Measurements from ENCODE around the gene HDAC4. TPM values are rescaled to one million over a fixed set of nuclear protein-coding genes. Genes with fewer than 3 reads are reported as not detected.

HDAC4 gene
- total RNA-seq, 1 experiment from 2014 or later, result 40.1 TPM

- TF ChIP-seq CTCF (IDR thresholded peaks at IDR 0.05) (no peak), REST (IDR thresholded peaks at IDR 0.05; ENCODE audit: insufficient read depth in 1 of 2, low read depth in 2 of 2, low read length in 1 of 2) (no peak), SIN3A (IDR thresholded peaks at IDR 0.05; ENCODE audit: borderline replicate concordance, insufficient read depth, low read depth, low read length) (no peak), TCF7L2 (IDR thresholded peaks at IDR 0.05; ENCODE audit: low read depth, low read length) (no peak)
- no TSS peak for BruUV-seq (replicated peaks)
- H3K4me1 ChIP-seq (ENCODE audit: control insufficient read depth, insufficient read depth, low read length), result peaks cover 4% of the 10 kb centered on the region; the same call in 1 of the 2 replicates
- ChIA-PET POLR2A (interaction anchor here (0.7 kb wide), 1 partner anchor 11 kb away, joined by 4 read pairs; no protein-coding TSS in a partner anchor), CTCF (no interaction called here)
- H3K27me3 ChIP-seq (ENCODE audit: control insufficient read depth, insufficient read depth, low read length), result no peaks in the 10 kb centered on the region
- in situ Hi-C loops (cut with HindIII; ENCODE audit: low pct_unique_long_range_greater_than_20kb, low sequenced_read_pairs) (no loop called here), intact Hi-C loops (cut with micrococcal nuclease; ENCODE audit: unreplicated experiment) (no loop called here)
- H3K4me3 ChIP-seq (ENCODE audit: low read depth in 2 of 2, low read length in 2 of 2), result no peak overlapping the region
- ATAC-seq (no peak), DNase-seq (ENCODE audit: low read depth, low spot score) (no peak)
- H3K9me3 ChIP-seq (ENCODE audit: control insufficient read depth, insufficient read depth, low read depth, low read length), result peaks cover 11% of the 10 kb centered on the region; the same call in 1 of the 2 replicates
- no peak overlapping the region for H3K27ac ChIP-seq (ENCODE audit: low read length)
- no peaks in the 10 kb centered on the region for H3K36me3 ChIP-seq (ENCODE audit: control insufficient read depth, insufficient read depth, low read length)
Measured at GRCh38 chr2:239354132-239354790, 46.6 kb downstream of the HDAC4 start.

GRCh38 chr2:239353692-239354091 is 47.1 kb downstream of the HDAC4 start:
- POLR2A ChIA-PET, result no interaction called here
- DNase-seq (ENCODE audit: low read depth, low spot score) (no peak), ATAC-seq (no peak)
- in situ Hi-C loops (cut with HindIII; ENCODE audit: low pct_unique_long_range_greater_than_20kb, low sequenced_read_pairs) (no loop called here), intact Hi-C loops (cut with micrococcal nuclease; ENCODE audit: unreplicated experiment) (no loop called here)
- Histone ChIP-seq H3K4me1 (ENCODE audit: control insufficient read depth, insufficient read depth, low read length) (peaks cover 2% of the 10 kb centered on the region; the same call in 1 of the 2 replicates), H3K36me3 (ENCODE audit: control insufficient read depth, insufficient read depth, low read length) (no peaks in the 10 kb centered on the region), H3K27me3 (ENCODE audit: control insufficient read depth, insufficient read depth, low read length) (no peaks in the 10 kb centered on the region), H3K27ac (ENCODE audit: low read length) (no peak overlapping the region), H3K9me3 (ENCODE audit: control insufficient read depth, insufficient read depth, low read depth, low read length) (peaks cover 11% of the 10 kb centered on the region; the same call in 1 of the 2 replicates), H3K4me3 (ENCODE audit: low read depth in 2 of 2, low read length in 2 of 2) (no peak overlapping the region)
- CTCF ChIA-PET, result no interaction called here
- TF ChIP-seq TCF7L2 (IDR thresholded peaks at IDR 0.05; ENCODE audit: low read depth, low read length) (no peak), SIN3A (IDR thresholded peaks at IDR 0.05; ENCODE audit: borderline replicate concordance, insufficient read depth, low read depth, low read length) (no peak), REST (IDR thresholded peaks at IDR 0.05; ENCODE audit: insufficient read depth in 1 of 2, low read depth in 2 of 2, low read length in 1 of 2) (no peak), CTCF (IDR thresholded peaks at IDR 0.05) (no peak), POLR2AphosphoS5 (IDR thresholded peaks at IDR 0.05; ENCODE audit: low read depth, low read length) (no peak)
- BruUV-seq (replicated peaks), result no TSS peak
